OCI-LY7 (cell line): Measurements from ENCODE around the gene FUT3. TPM values are rescaled to one million over a fixed set of nuclear protein-coding genes. Genes with fewer than 3 reads are reported as not detected.

ENCODE experiments used
- BruUV-seq: library from RNA; stranded (reverse); fragments of 400-500 nt; replicated peaks from 2 replicates; lab custom pipeline; 2021; lab: Mats Ljungman, UMichigan
- CTCF ChIA-PET: fragments of 300-600 bp; sonication (Branson Sonifier 250); formaldehyde crosslinking; loops from one replicate; lab custom pipeline; 2022; ENCODE audit warnings: antibody characterized with exemption; ENCODE audit not compliant: unreplicated experiment; lab: Charles Lee
- POLR2A ChIA-PET: fragments of 300-600 bp; sonication (Branson Sonifier 250); formaldehyde crosslinking; loops from one replicate; lab custom pipeline; 2022; ENCODE audit warnings: antibody characterized with exemption; lab: Charles Lee
- DNase-seq: peaks from one replicate; pipeline ENCODE4 v3.0.0-alpha.2; 2015; ENCODE audit warnings: low spot score
- H2AFZ ChIP-seq: fragments of 200-600 bp; sonication (generic), shearing (Covaris generic); 2 replicates; pipeline ENCODE4 v1.6.1; 2014; ENCODE audit warnings: mild to moderate bottlenecking, antibody characterized with exemption, low read length, moderate library complexity
- H3K27ac ChIP-seq: fragments of 200-600 bp; sonication (generic); 2 replicates; pipeline ENCODE4 v1.5.1; 2014; ENCODE audit warnings: mixed run types, low read depth, mild to moderate bottlenecking, moderate library complexity, low read length, inconsistent platforms; ENCODE audit not compliant: poor library complexity, severe bottlenecking
- H3K36me3 ChIP-seq: fragments of 200-600 bp; sonication (generic); 2 replicates; pipeline ENCODE4 v1.6.1; 2014; ENCODE audit warnings: mild to moderate bottlenecking, antibody characterized with exemption, low read length, moderate library complexity, mixed read lengths; ENCODE audit not compliant: insufficient read depth
- H3K4me1 ChIP-seq: fragments of 200-600 bp; sonication (generic); 2 replicates; pipeline ENCODE4 v1.5.1; 2014; ENCODE audit warnings: mild to moderate bottlenecking, low read length; ENCODE audit not compliant: insufficient read depth, poor library complexity, severe bottlenecking
- H3K4me2 ChIP-seq: fragments of 200-600 bp; sonication (generic); 2 replicates; pipeline ENCODE4 v1.6.1; 2014; ENCODE audit warnings: mild to moderate bottlenecking, low read length
- H3K4me3 ChIP-seq: fragments of 200-600 bp; sonication (generic); 2 replicates; pipeline ENCODE4 v1.5.1; 2014; ENCODE audit warnings: mild to moderate bottlenecking, low read depth, low read length; ENCODE audit not compliant: poor library complexity, severe bottlenecking
- H3K79me2 ChIP-seq: fragments of 200-600 bp; sonication (generic); 2 replicates; pipeline ENCODE4 v1.6.1; 2016; ENCODE audit warnings: low read depth, mild to moderate bottlenecking, low read length, moderate library complexity, mixed read lengths; ENCODE audit not compliant: insufficient read depth
- H3K9me2 ChIP-seq: fragments of 200-600 bp; sonication (generic); 2 replicates; pipeline ENCODE4 v1.6.1; 2016; ENCODE audit warnings: mild to moderate bottlenecking, low read length, mixed read lengths; ENCODE audit not compliant: insufficient read depth
- H3K9me3 ChIP-seq: fragments of 200-600 bp; sonication (generic); 2 replicates; pipeline ENCODE4 v1.6.1; 2014; ENCODE audit warnings: mild to moderate bottlenecking, mixed run types, low read length, mixed read lengths
- H4K20me1 ChIP-seq: fragments of 200-600 bp; sonication (generic); 2 replicates; pipeline ENCODE4 v1.6.1; 2014; ENCODE audit warnings: mild to moderate bottlenecking, antibody characterized with exemption, low read length, moderate library complexity, mixed read lengths; ENCODE audit not compliant: insufficient read depth
- CTCF ChIP-seq: fragments of 200-600 bp; sonication (generic); conservative IDR thresholded peaks from 2 replicates; pipeline ENCODE4 v1.5.1; 2014; ENCODE audit warnings: mild to moderate bottlenecking, antibody characterized with exemption, low read length, moderate library complexity, mixed read lengths
- EZH2phosphoT487 ChIP-seq: fragments of 200-600 bp; sonication (generic); IDR thresholded peaks from 2 replicates; pipeline ENCODE4 v1.6.1; 2018; ENCODE audit warnings: low read depth, borderline replicate concordance, mild to moderate bottlenecking, mixed run types, antibody characterized with exemption, low read length, moderate library complexity, mixed read lengths
- intact Hi-C: fragments of 100-400 bp; cut with micrococcal nuclease; formaldehyde crosslinking; loops from one replicate; pipeline ENCODE4 v1.10.0; 2022; ENCODE audit not compliant: unreplicated experiment
- total RNA-seq, 2 experiments: library from RNA; depleted of rRNA in 1 of 2; stranded (reverse); fragments of >200 nt in 1 of 2; shearing (Covaris generic) in 1 of 2; gene quantifications; 2 replicates each; pipeline ENCODE4 v1.2.3, GENCODE V29; 2014 to 2022

FUT3 gene
- total RNA-seq, 2 experiments from 2014 or later: 0.47 TPM; not detected in 1

DNA sequence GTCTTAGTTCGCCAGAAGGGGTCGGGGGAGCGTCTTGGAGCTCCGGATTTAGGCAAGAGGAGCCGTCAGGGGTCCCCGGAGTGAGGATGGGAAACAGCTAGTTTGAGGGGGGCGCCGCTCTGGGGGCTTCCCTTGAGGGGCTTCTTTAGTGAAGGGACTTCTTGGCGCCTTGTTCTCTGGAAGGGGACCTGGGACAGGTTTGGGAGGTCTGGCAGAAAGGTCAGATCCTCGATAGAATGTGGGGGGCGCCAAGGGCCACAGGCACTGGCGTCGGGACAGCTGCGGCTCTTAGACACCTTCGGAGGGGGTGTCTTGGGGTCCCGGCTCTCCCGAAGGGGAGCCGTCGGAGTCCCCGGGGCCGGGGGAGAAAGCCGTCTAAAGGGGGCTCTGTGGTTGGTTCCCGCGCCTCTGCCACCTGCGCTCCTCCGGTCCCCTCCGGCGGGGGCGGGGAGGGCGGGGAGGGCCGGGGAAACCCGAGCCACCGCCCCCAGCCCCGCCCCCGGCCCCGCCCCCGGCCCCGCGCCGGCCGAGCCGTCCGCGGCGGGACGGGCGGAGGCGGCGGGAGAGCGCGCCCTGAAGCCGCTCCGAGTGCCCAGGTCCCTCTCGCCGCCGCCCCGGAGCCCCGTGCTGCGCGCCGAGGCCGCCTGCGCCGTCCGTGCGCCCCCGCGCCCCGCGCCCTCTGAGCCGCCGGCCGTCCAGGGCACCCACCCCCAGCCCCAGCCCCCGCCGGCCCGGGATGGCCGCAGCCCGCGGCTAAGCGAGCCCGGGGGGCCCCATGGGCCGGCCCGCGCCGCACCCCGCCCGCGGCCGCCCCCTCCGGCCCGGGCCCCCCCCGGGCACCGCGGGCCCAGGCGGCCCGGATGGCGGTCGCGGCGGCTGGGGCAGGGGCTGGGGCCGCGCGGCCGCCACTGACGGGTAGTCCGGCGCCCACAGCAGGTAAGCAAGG is 46.5 kb downstream of the FUT3 start, which contains the start of gene NRTN:
Gene NRTN, plus strand, starts transcription at position 552 of the 946 bp plus-strand sequence. CDS start 19,099 bp downstream, outside the sequence.
- Histone ChIP-seq H3K27ac (no peak within 1 kb of the TSS), H3K4me1 (peaks cover 17% of the 10 kb centered on the region), H3K4me2 (peak within 1 kb of the TSS; percentile 87), H3K36me3 (no peaks in the 10 kb centered on the region), H3K9me2 (no peaks in the 10 kb centered on the region), H3K79me2 (no peaks in the 10 kb centered on the region), H4K20me1 (no peaks in the 10 kb centered on the region), H3K9me3 (no peaks in the 10 kb centered on the region), H3K4me3 (peak within 1 kb of the TSS; percentile 55), H2AFZ (peak within 1 kb of the TSS; percentile 93)
- ChIA-PET CTCF (interaction anchor here (0.7 to 1.5 kb wide), 8 partner anchors 20 to 218 kb away, joined by 3 to 12 read pairs (median 4); partner anchors contain the start of genes NDUFA11 and VMAC), POLR2A (interaction anchor here (0.6 to 1.0 kb wide), 4 partner anchors 15 to 1651 kb away, joined by 3 to 5 read pairs (median 4); no protein-coding TSS in a partner anchor)
- DNase-seq: peak; percentile 67
- no TSS peak for BruUV-seq
- TF ChIP-seq EZH2phosphoT487 (no peak), CTCF (no peak)
- intact Hi-C loops: loop anchor here (1.0 kb wide), 3 partner anchors 22 to 218 kb away; no protein-coding TSS in a partner anchor

GRCh38 chr19:5803752-5804515 is 47.3 kb downstream of the FUT3 start:
- TF ChIP-seq EZH2phosphoT487 (no peak), CTCF (peak; percentile 100)
- H3K4me1 ChIP-seq: peaks cover 17% of the 10 kb centered on the region
- H3K27ac ChIP-seq: no peak overlapping the region
- H3K4me3 ChIP-seq: peak overlapping the region; percentile 55
- H3K79me2 ChIP-seq: no peaks in the 10 kb centered on the region
- peak; percentile 93 for DNase-seq
- no TSS peak for BruUV-seq
- intact Hi-C loops: loop anchor here (1.0 kb wide), 3 partner anchors 22 to 218 kb away; no protein-coding TSS in a partner anchor
- POLR2A ChIA-PET: interaction anchor here (0.6 to 1.0 kb wide), 4 partner anchors 16 to 1652 kb away, joined by 3 to 5 read pairs (median 4); no protein-coding TSS in a partner anchor
- no peaks in the 10 kb centered on the region for H4K20me1 ChIP-seq
- H3K36me3 ChIP-seq: no peaks in the 10 kb centered on the region
- CTCF ChIA-PET: interaction anchor here (0.6 to 1.5 kb wide), 10 partner anchors 21 to 219 kb away, joined by 3 to 12 read pairs (median 4); partner anchors contain the start of genes NDUFA11 and VMAC
- H2AFZ ChIP-seq: peak overlapping the region; percentile 93
- peak overlapping the region; percentile 87 for H3K4me2 ChIP-seq
- H3K9me3 ChIP-seq: no peaks in the 10 kb centered on the region
- no peaks in the 10 kb centered on the region for H3K9me2 ChIP-seq
